ENCODE data around the gene ASTN1.
A peak's percentile ranks its signal among the peaks of the same experiment; 100 is the strongest.

Gene ASTN1

DNA sequence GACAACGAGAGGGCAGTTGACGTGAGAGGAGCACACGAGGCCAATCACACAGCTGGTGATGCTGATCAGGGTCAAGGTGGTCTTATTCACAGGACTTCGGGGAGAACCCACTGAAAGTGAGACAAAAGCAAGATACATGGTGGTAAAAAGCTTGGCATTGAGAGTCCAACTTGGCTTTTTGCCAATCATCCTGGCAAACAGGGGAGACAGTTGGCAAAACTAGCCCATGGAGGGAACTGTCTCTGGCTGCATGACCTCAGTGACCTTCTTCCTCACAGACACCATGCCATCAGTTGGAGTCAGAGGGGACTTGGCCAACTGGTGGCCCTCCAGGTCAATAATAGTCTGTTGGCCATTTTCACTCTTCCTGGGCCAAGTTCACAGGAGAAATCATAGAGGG is 139.9 kb downstream of the ASTN1 start:
- peak; percentile 96 for DNase-seq

DNA sequence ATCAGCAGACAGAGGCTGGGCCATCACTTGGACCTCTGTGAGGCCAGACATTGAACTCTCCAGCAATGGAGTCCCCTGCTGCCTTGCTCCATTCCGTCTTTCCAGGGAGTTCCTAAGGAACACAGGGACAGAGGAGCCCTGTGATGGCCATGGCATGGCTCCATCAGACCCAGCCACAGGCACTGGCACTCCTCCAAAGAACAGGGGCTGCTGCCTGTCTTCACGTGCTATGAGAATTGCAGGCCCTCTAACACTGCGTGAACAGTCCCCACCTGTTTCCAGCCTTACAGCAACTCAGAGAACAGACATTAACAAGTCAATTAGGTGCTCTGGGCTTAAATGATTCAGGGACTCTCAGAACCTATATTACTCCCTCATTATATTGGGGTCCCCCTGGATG is 140.8 kb downstream of the ASTN1 start:
- DNase-seq: peak; percentile 100

DNA sequence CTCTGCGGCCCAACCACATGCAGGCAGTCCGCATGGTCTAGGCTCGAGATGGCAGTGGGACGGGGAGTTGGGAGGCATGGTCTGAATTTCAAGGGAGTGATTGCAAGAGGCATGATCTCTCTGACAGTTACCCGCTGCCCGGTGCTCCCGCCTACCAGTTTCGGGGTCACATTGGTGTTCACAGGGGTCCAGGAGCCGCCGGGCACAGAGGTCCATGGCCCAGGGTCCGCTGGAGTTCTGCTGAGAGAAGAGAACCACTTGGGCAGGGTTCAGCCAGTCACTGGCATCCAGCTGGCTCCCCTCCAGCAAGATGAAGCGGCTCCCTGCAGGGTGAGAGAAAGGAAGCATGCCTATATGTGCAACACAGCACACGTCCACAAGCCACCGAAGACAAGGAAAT is 141.3 kb downstream of the ASTN1 start:
- no peak for DNase-seq

DNA sequence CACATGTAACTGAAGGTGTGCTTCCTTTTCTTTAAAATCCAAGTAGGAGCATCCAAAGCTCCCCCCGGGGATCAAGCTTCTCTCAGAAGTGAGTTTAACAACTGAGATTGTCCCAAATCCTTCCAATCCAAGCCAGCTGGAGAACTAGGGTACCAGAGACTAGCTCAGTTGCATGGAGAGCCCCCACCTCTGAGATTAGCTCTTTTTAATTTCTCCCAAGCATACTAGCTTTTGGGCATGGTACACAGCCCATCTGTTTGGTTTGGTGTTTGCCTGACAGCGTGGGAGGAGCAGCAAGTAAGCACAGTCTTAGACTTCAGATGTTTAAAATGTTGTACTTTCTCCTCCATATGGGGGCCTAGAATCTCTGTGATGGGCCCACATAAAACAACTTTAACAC is 142.8 kb downstream of the ASTN1 start:
- DNase-seq: peak; percentile 100

DNA sequence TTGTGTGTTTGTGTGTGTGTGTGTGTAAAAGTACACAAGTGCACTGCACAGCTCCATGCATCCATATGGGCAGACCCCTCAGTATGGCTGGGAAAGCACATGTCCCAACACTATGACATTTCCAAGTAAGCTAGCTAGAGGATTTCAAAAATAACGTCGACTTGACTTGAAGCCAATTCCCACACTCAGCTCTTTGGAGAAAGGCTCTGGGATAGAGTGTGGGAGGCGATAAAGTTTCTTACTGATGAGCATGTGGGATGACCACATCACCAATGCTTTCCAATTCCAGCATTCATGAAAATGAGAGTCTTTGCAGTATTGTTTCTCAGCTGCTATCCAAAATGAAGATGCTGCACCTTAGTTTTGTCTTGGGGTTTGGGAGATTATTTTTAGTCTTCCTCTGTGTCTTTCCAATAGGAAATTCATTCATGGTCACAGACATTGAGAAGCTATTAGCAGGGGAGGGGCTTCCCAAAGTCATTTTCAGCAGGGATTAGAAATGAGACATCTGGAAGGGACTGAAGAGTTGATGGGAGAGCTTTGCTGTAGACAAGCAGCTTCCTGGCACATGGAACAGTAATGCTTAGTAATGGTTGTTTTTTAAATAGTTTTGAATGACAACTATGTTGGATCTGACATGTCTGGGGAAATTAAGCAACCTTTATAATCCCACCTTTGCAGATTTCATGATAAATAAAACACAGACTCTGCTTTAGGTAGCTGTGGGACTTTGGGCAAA is 143.5 kb downstream of the ASTN1 start:
- DNase-seq: peak; percentile 100

DNA sequence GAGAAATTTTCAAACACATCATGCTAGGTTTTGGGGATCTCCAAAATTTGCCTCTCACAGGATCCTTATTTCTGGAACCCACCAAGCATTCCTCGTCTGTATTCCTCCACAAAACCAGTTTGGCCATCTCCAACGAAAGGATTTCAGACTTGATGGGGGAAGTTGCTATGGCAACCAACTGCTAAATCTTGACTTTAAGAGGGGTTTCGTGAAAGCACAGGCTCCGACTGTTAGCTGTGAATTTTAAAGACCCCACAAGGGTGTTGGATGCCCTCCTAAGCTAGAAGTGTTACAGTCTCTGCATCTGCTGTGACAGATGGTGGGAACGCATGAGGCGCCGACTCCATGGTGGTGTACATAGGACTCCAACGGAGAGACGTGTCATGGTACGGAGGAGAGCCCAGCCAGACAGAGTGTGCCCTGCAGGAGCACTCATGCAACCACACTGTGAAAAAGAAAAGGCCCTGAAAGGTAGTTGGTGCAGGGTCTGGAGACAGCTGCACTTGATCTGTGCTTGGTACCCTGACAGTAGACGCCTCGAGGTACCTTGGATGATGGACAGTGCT is 147.1 kb downstream of the ASTN1 start:
- peak; percentile 100 for DNase-seq

DNA sequence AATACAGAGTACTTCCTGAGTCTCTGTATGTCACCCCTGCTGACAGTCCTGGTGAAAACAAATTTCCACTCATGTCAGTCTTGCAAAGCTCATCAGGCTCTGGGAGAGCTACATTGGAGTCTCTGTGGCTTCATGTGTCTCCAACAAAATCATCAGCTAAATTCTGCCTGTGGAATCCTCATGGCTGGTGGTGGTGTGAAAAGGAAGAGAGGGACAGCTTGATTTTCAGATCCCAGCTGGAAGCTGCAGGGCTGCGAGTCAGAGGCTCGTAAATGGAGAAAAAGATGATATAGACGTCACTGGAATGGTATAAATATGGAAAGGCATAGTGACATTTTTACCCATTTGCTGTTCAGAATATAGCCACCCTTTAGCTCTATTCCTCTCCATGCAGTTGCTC is 150.2 kb downstream of the ASTN1 start:
- DNase-seq: peak; percentile 95

DNA sequence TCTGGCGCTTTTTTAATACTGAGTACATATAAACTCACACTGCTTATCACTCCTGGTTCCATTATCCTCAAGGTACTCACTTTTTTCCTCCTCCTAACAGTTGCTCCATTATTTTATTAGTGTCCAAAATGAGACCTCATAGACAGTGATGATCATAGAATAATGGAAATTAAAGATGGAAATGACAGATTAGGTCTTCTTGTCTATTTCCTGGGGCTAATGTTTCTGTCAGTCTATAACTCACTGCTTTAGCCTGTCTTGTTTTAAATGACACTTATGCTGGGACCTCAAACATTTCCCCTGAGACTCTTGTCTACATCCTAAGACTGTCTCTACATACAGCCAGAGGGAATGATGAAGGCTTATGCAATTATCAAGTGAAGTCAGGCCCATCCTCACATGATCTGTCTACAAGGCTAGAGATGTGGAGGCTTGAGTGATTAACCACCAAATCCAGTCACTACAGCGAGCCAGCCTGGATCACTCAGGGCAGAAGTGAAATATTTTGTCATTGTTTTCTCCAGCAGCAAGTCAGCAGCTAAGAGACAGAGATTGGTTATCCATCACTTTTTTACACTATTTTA is 152.1 kb downstream of the ASTN1 start:
- DNase-seq: peak; percentile 72

DNA sequence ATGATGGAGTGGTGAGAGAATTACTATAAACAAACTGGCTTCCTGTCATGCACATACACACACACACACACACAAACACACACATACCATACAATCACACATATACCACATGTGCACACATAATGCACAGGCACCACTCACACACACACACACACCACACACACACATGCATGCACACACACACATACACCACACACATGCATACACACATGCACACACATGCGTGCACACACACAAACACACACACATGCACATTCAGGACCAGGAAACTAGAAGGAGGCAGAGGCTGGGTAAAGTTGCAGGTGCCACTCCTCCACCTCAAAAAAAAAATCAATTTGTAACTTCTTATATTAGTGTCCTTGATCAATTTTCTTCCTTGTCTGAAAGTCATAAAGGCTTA is 153.0 kb downstream of the ASTN1 start:
- no peak for DNase-seq

DNA sequence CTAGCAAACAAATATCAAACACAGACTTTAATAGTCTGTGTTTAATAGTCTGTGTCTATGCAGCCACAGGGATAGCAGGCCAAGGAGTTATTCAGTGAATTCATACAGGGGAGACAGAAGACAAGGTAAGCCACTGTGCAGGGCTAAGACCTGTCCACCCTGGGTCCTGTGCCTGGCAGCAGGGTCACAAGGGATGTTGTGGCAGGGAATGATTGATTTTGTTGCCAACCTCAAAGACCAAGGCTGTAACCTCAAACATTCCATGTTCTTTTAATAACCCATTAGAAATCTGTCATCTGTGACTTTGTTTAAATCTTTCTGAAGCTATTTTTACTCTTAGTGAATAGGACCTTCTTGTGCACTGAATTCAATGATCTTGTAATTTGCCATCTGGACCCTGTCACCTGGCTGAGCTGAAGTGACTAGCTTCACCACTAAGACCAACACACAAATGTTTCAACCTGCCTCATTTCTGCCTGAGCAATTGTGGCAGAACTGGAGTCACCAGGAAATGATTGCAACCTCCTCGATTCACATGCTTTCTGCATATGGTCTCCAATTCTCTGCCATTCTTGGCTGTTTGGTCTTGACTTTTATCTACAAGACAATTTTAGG is 154.2 kb downstream of the ASTN1 start:
- peak; percentile 100 for DNase-seq

DNA sequence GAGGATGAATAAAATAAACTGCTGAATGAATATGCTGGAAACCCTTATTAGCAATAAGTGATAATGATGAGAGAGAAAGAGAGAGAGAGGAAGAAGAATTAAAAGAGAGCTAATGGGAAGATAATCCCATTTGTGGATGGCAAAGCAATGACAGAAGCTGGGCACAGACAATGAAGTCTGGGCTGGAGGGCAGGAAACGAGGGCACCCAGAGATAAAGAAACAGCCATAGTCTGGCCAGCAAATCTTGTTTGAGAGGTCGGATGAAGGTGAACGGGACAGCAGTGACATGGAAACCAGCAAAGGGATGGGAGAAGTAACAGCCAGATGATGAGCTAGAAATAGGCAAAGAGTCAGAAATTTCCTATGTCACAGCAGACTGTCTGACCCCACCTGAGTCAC is 155.9 kb downstream of the ASTN1 start:
- DNase-seq: peak; percentile 87

DNA sequence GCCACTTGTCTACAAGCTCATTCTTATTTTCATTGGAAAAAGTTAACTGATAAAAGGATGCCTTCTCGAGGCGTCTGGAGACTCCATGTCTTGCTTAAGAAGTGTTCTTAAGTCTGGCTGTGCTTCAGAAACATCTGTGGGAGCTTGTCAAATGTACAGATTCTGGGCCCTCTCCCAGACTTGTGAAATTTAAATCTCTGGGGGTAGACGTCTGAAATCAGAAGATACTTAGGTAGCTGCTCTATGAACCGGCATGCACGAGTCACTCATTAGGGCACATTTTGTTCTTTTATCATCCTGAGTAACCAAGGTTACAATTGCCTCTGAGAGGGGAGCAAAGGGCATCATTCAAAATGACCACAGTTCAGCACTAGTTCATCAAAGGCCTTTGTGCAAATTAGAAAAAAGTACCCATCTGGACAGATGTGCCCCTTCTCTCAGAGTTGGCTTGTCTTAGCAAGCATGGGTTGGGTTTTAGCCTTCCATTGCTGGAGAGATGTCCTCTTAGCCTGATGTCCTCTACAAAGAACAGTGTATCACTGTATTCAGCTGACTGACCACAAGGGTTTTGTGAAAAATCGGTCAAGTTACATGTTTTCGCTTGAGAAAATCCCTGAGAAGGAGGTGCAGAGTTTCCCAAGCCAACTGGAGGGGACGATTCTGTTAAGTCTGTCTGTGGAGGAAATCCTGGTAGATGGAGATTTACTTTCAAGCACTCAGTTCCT is 156.9 kb downstream of the ASTN1 start:
- DNase-seq: peak; percentile 81

DNA sequence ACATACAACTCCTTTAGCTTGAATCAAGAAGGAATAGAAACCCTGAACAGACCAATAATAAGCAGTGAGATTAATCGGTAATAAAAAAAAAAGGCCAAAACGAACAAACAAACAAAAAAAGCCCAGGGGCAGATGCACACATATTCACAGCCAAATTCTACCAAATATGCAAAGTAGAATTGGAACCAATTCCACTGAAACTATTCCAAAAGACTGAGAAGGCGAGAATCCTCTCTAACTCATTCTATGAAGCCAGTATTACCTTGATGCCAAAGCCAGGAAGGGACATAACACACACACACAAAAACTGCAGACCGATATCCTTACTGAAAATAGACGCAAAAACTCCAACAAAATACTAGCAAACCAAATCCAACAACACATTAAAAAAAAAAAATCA is 161.6 kb downstream of the ASTN1 start:
- DNase-seq: peak; percentile 70

DNA sequence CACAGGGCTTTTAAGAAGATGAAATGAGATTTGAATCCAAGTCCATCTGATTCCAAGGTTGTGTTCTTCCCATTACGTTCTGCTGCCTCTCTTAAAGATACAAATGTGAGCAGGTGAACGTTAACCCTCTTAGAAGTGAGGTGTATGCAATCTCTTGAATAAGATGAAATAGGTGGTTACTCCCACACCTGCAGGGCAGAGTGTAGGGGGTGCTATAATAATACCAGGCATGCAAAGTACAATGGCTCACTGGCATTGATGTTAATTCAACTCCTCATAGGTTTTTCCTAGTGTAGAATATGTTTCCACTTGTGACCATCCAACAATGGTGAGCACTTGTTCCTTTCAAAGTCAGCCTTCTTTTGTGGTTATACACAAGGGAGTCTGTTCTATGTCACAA is 163.0 kb downstream of the ASTN1 start:
- peak; percentile 53 for DNase-seq

DNA sequence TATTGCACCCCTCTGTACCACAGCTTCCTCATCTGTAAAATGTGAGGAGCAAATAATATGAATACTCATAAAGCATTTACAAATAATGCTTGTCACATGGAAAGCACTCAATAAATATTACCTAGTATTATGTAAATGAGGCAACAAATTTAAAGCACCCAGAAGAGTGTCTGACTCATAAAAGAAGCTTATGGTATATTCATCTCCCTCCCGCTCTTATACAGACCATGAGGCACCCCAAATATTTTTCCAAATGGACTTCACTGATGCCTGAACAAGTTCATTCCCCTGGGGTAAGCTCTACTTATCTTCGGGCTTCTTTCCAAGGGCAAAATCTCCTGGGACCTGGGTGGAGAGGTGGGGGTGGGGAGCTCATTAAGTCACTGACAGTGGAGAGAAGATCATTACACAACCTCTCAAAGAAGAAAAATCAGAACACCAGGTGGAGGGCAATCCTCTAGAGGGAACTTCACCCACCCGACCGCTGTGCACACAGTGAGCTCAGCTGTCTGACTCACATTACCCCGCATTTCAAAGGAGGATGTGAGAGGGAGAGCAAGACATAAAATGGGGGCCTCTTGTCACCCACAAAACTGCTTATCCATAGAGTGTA is 166.2 kb downstream of the ASTN1 start:
- DNase-seq: peak; percentile 91

DNA sequence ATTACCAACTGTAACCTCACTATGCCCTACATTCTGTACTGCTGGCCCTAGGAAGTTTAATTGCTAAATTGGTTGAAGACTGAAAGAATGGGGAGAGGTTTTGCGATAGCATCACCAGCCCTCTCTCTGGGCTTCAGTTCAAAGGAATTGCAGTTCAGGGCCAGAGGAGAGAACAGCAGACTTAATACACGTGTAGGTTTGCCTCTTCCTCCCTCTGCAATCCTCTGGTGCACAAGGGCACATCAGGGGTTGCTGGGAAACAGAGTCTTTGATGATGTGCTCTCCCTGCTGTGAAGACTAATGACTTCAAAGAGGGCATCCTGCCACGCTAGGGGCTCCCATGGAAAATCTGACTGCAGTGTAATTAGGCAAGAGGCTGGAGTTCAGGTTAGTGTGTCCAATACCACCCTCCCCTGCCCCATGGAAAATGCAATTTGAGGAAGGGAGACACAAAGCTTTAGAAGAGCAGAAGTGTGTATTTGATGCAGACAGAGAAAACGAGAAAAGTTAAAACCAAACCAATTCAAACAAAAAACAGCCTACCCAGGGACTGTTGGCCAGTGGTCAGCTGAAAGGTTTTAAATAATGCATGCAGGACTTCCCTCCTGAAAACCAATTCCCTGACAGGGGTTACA is 167.9 kb downstream of the ASTN1 start:
- no peak for DNase-seq

DNA sequence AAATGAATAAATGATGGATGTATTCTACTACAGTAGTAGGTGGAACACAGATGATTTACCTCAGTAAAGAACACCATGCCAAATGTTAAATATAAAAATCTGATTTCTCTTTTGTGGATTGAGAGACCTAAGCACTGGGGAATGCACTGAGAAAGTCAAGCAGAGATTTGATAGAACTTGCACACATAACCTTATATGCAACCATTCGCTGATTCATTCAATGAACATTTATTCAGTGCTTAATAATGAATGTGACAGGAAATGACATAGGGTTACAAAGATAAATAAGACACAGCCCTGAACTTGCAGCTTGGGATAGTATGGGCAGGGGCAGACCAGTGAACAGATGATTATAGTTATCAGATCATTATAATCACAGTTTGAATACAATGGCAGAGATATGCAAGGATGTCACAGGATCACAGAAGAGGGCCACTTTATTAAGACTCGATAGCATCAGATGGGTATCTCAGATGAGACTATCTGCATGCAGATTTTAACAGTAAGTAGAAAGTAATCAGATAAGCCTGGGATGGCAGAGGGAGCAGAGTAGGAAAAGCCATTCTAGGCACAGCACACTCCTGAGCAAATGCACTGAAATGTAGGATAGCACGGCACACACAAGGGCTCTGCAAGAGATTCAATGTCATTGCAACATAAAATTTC is 169.4 kb downstream of the ASTN1 start:
- DNase-seq: no peak

DNA sequence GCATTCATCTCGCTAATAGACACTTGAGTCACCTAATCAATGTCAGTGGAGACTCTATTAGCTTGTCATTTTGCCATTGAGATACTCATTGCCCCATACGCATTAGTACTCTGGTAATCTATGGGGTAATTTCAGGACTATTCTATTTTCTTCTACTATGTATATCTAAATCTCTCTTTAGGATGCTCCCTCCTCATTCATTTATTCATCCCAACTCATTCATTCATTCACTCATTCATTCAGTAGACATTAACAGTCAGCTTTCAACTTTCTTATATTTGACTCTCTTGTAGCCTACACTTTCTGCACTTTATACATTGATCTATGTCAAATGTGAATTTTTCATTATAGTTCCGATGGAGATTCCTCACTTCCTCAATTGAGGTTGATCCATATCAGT is 170.9 kb downstream of the ASTN1 start:
- no peak for DNase-seq

DNA sequence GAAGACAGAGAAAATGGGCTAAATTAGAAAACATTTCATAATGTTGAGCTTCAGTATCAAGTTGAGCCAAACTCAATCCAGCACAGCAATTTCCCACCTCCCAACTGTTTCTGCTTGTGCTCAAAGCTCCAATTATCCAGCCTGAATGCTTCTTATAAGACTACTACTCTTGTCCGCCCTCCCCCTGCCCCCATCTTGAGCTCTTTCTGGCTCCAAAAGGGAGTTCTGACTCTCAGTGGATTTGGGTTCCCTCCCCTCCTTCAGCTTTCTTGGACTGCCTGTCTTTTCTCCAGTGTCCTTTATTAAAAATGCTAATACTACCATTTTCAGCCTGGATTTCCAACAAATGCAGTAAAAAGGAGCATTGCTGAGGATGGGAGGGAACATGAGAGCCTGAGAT is 174.8 kb downstream of the ASTN1 start:
- DNase-seq: no peak

DNA sequence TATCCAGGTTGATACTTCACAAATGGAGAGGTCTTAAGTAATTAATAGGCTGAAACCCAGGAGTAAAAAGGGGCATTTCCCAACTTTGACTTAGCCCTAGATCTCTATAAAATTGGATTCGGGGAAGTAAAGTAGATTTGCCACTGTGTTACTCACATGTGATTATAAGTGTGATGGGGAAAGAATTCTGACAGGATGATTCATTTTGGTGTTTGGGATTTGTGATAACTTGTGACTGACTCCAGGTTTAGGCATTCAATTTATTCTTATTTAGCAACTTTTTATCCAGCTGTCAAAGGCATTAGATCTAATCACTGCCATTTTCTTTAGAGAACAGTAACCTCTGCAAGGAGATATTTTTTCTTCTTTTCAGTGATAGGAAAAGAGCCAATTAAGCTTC is 175.5 kb downstream of the ASTN1 start:
- DNase-seq: no peak

DNA sequence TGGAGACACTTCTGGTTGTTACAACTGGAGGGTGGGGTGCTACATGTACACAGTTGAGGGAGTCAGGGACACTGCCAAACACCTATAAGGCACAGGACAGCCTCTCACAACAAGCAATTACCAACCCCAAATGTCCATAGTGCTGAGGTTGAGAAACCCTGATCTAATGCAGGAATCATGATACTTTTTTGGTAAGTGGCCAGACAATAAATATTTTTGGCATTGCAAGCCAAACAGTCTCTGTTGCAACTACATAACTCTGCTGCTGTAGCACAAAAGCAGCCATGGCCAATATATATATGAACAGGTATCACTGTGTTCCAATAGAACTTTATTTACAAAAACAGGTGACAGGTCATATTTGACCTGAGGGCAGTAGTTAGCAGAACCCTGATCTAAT is 177.5 kb downstream of the ASTN1 start:
- no peak for DNase-seq

DNA sequence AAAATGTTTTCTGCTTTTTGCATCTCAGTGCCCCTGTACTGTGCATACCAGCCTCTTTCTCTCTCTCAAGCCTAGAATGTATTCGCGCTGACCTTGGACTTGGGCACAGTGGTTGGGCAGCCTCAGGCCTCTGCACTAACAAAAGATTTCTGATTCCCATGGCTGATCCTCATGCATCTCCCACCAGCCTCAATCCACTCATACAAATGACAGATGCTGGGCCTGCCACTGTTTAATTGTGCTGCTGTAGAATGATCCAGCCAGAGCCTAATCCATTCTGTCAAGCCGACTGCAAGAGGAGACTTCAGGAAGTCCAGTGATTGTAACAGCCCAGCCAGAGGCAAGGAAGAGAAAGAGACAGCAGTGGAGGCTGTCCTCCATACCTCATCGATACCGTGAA is 180.8 kb downstream of the ASTN1 start:
- DNase-seq: no peak

All from NCI-H1694 treated with DMSO at 0.1 percent for 48 hours (cell line).